ELR (cell line): ENCODE data around the gene EPG5.
A peak's percentile ranks its signal among the peaks of the same experiment; 100 is the strongest.
"Not testable (repeated sequence)": the region's sequence is repeated elsewhere in the genome, so short reads cannot be mapped to it uniquely, and the experiment has no call there.

ENCODE experiments used
- DNase-seq: peaks from one replicate; pipeline ENCODE4 v3.0.0-alpha.2; 2015; ENCODE audit warnings: low read depth

Gene EPG5

DNA sequence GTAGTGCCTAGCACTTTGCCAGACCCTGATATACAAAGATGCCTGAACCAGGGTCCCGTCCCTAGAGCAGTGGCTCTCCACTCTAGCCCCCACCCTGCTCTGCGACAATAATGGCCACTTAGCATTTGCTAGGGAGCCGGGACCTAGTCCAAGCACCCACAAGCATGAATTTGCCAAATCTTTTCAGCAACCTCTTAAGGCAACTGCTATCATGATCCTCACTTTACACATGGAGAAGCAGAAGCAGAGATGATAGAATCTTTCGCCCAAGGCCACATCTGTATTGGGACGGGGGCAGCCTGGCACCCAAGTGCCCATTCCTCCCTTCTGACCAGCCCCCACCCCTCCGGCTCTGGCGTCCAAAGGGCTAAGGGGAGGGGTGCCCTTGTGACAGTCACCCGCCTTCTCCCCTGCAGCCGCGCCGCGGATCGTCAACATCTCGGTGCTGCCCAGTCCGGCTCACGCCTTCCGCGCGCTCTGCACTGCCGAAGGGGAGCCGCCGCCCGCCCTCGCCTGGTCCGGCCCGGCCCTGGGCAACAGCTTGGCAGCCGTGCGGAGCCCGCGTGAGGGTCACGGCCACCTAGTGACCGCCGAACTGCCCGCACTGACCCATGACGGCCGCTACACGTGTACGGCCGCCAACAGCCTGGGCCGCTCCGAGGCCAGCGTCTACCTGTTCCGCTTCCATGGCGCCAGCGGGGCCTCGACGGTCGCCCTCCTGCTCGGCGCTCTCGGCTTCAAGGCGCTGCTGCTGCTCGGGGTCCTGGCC, 128.6 kb downstream of the EPG5 start:
- no peak for DNase-seq

DNA sequence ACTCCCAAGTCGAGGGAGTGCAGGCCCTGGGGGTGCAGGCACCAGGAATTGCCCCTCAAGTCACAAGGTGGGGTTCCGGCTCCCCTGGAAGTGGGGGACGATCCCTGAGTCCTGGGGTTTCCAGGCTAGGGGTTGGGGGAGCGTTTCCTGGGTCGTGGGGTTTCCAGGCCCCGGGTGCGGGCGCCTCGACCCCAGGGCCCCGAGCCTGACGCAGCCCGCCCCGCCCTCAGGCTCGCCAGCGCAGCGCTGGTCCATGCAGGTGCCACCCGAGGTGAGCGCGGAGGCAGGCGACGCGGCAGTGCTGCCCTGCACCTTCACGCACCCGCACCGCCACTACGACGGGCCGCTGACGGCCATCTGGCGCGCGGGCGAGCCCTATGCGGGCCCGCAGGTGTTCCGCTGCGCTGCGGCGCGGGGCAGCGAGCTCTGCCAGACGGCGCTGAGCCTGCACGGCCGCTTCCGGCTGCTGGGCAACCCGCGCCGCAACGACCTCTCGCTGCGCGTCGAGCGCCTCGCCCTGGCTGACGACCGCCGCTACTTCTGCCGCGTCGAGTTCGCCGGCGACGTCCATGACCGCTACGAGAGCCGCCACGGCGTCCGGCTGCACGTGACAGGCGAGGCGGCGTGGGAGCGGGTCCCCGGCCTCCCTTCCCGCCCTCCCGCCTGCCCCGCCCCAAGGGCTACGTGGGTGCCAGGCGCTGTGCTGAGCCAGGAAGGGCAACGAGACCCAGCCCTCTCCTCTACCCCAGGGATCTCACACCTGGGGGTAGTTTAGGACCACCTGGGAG, 129.7 kb downstream of the EPG5 start:
- no peak for DNase-seq

DNA sequence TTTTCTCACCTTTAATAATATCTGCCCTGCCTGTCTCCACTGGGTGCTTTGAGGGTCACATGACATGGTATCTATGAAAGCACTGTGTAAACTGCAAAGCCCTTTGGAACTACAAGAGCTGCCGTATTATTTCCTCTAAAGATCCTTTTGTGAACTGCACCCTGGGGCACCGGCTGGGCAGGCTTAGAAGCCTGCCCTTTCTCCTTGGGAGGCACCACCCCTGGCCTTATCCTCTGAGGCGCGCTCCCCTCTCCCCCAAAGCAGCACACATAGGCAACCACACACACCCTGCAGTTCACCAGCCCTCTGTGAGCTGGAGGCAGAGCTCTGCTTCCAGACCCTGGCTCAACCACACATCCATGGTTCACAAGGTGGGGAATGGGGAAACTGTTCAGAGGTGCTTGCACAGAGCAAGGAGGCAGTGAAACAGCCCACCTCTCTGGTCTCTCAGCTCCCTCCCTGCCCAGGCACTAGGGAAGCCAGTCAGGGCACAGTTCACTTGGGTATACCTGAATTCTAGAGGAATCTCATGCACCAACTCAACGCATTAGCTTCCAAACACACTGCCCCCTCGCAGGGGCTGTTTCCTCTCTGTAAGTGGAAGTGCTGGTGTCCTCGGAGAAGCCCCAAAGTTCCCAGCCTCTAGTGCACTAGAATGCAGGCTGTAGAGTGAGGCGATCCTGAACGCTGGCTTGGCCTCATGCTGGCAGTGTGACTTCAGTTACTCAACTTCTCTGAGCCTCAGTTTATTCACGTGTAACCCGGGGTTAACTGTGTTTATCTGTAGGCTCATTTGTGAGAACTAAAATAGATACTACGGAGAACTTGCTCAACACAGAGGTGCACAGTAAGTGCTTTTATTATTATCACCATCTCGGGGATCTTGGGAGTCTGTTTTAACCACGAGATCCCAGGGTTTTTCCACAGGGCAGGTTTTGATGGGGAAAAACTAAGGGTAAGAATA, 130.6 kb downstream of the EPG5 start:
- no peak for DNase-seq

DNA sequence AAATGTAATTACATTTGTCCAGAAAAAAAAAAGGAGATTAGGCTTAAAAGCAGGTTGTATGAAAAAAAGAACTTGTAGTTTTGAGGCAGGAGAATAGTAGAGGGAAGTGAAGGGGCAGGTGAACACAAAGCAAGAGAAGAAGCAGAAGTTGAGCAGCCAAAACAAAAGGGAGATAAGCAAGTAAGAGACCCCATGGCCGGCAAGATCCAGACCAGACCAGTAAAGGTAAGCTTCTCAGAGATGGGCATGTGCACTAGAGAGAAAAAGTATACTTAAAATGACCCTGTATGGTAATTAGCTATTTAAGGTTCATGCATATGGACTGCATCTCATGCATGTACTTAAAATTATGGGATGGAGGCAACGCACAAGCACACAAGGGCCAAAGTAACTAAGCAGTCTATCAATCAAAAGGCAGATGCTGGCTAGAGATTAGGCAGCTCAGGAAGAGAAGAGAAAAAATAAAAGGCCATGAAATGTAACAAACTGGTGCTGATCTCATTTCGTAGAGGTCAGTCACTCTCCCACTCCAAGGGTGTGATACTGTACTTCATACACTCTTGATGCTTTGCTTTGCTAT, 132.0 kb downstream of the EPG5 start:
- DNase-seq, result no peak

DNA sequence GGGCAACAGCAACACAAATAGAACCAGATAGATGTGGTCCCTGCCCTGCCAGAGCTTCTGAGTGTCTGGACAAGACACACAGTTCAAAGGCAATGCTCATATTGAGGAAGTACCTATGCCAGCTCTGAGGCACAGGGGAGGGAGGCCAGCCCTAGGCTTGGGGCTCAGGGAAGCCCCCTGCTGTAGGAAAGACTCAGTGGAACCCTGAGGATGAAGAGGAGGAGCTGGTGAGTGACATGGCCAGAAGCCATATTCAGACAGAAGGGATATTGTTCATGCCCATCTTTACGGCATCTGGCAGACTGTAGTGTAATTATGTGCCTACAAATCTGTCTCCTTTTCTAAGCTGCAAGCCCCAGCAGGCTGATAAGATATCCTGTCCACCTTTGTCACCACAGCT, 132.8 kb downstream of the EPG5 start:
- no peak for DNase-seq

DNA sequence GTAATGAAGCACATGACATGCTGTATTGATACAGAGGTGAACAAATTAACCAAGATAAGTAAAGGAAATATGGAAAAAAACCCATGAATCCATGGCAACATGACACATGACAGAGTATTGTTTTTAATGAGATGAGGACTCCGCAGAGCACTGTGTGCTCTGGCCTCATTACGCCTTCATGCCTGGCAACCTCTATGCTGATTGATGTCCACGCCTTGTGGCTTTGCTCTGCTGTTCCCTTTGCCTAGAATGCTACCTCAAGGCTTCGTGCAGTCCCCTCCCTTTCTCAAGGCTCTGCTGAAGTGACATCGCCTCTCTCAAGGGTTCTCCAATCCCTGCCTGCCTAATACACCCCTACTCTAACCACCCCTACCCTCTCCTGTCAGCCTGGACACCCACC, 133.3 kb downstream of the EPG5 start:
- no peak for DNase-seq

DNA sequence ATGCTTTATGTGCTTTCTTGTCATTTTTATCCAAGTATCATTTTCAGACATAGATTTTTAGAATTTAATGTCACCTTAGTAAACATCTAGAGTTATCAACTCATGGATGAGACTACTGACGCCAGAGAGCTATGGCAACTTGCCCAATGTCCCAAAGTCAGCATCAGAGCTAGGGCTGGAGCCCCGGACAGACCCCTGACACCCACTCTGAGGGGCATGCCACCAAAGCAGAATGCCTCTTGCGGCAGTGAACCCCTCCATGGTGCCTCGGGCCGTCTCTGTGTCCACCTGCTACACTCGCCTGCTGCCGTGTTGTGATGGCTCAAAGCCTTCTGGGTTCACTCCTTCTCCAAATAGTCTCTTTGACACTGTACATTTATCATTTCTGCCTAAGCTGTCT, 136.2 kb downstream of the EPG5 start:
- DNase-seq, result no peak

DNA sequence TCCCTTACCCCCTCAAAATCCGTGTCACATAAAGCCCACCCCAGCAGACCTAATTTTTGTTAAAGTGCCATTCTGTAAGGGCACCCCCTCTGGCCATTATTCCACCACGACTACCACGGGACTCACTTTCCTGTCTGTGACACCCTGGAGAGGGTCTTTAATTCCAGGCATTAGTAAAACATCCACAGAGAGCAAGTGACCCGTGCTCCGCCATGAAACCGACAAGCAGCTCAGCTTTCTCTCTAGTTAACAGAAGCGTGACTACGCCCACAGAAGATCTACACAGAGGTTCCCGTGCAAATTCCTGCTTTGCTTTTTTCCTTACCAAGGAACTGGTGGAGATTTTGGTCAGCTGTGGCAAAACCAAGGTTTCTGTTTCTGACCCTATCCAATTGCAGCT, 137.3 kb downstream of the EPG5 start:
- DNase-seq, result no peak

DNA sequence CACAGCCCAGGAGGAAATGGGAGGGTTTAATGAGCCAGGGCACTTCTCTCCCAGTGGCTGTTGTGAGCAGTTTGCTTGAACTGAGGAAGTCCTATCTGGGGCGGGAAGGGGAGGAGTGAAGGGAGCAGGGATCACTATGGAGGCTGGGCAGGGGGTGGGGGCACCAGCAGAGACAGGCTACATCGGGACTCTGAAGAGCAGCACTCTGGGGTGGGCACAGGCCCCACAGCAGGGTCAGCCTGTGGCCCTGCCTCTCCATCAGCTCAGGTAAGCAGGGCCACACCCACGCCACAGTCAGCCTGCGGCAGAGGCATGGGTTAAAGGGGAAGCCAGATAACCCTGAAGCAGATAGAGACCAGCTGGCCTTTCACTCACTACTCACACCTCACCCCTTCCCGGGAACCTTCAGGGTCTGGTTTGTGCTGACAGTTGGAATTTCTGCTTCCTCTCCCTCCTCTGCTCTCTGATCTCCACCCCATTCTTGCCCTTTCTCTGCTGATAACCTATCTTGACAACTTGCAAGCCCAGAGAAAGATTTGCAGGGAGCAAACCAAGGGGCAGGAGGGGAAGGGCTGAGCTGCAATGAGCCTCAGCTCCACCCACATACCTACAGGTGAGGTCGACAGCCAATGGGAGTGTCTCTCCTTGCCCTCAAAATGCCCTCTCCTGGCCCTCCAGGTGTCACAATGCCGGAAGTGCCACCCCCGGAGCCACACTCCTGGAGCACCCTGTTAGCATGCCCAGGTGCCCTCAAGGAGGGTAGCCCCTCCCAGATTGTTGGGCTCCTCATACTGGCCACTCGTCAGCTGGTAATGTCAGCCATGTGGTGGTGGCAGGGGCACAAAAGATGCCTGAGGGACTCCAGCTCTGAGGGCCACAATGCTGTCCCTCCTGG, 138.0 kb downstream of the EPG5 start:
- no peak for DNase-seq

DNA sequence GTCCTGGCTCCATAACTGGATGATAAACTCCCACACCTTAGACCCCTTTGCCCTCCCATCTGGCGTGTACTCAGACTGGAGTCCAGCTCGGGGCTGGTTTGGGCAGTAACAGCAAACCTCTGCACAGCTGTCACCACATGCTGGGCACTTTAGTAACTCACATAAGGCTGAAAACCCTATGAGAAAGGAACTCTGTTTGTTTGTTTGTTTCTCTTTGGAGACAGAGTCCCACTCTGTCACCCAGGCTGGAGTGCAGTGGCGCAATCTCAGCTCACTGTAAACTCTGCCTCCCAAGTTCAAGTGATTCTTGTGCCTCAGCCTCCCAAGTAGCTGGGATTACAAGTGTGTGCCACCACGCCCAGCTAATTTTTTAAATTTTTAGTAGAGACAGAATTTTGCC, 140.4 kb downstream of the EPG5 start:
- DNase-seq, result not testable (repeated sequence)

DNA sequence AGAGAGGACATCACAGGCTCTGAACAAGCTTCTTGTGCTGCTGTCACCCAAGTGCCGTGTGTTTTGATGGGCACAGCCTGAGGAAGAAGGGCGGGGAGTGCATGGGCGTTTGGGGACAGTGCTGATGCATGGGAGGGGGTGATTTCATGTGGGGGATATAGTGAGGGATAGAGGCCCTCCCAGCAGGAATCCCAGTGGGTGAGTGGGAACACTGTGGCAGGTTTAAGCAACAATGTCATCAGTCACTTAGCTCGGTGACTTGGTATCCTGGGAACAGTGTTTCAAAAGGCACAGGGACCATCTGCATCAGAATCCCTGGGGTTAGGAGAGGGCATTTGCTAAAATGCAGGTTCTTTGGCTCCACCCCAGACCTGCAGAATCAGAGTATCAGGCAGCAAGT, 141.0 kb downstream of the EPG5 start:
- no peak for DNase-seq

DNA sequence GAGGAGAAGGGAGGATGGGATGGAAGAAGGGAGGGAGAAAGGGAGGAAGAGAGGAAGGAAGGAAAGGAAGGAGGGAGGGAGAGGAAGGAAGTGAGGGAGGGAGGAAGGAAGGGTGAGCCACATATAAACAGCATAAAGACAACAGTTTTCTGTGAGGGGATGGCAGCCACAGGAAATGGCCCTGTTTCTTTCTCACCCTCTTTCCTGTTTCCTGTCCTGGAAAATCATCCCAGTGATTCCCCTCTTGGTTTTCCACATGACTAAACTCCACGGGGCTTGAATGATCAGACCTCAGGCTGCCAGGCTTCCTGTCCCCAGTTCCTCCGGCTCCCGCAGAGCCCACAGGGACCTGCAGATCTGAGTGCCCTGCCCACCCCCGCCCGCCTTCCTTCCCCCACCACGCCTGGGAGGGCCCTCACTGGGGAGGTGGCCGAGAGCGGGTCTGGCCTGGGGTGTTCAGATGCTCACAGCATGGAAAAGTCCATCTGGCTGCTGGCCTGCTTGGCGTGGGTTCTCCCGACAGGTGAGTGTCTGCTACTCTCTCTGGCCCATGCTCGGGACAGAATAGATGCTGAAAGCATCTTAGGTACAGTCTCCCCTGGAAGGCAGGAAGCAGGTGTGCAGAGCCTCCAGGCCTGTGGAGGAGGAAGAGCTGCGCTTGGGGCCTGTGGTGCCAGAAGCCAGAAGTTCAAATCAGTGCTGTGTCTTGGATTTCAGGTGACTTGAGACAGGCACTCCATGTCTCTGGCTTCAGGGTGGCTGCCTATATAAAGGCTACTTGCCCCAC, 141.7 kb downstream of the EPG5 start, which contains the start of gene SIGLEC15:
Gene SIGLEC15 (plus strand): TSS at position 418 of the 787 bp plus-strand sequence. CDS start 54 bp downstream, at position 472.
- DNase-seq, result peak; percentile 46

DNA sequence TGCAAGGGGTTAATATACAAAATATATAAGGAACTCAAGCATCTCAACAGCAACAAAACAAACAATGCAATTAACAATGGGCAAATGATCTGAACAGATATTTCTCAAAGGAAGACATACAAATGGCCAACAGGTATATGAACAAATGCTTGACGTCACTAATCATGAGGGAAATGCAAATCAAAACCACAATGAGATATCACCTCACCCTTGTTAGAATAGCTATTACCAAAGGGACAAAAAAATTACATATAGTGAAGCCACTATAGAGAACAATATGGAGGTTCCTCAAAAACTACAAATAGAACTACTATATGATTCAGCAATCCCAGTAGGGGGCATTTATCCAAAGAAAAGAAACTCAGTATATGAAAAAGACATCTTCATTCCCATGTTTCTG, 145.4 kb downstream of the EPG5 start:
- no peak for DNase-seq

DNA sequence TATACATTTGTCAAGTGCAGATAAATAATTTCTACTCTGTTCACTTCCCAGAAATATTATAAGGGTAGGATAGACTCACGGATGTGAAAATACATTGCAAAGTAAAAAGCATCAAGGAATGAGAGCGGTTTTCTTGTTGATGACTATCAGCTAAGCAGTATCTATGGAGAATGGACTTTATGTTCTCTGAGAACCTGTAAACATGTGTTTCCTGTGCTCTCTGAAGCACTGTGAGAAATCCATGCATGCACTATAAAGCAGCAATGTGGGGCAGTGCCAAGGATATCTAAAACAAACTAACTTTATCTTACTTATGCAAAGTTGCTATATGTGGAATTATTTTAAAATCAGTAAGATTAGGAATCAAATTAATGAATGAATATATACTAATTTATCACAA, 146.1 kb downstream of the EPG5 start:
- DNase-seq, result no peak

DNA sequence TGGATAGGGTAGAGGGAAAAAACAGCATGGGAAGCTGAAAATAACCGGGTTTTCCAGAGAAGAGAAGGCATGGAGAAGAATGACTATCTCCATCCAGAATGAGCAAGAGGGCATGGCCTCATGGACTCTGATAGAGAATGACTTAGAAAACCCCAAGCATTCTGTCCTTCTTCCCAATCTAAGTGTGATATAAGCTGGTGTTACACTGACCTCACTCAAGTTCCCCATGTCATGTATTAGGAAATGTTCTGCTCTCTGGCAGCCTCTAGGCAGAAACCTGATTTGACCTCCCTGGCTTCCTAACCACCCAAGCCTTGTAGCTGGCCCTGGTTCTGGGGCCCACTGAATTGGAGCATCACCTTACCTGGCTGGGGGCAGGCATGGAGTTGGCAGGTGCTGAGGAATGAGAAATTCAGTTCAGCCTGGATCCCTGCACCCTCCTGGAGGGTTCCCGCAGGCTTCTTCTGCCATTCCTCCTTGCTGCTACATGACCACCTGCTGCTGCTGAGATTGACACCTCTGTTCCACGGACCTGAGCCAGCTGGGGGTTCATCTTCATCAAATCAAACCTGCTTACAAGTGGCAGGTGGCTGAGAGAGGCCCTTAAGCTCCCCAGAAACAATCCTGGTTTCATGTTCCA, 146.9 kb downstream of the EPG5 start:
- DNase-seq, result no peak

DNA sequence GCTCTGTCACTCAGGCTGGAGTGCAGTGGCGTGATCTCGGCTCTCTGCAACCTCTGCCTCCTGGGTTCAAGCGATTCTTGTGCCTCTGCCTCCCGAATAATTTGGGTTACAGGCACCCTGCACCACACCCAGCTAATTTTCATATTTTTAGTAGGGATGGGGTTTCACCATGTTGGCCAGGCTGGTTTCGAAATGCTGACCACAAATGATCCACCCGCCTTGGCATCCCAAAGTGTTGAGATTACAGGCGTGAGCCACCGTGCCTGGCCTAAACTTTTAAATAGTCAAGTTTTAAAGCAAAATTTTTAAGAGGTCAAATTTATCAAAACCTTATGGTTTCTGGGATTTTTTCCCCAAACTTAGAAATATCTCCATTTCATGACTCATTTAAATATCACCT, 148.4 kb downstream of the EPG5 start:
- DNase-seq, result not testable (repeated sequence)

DNA sequence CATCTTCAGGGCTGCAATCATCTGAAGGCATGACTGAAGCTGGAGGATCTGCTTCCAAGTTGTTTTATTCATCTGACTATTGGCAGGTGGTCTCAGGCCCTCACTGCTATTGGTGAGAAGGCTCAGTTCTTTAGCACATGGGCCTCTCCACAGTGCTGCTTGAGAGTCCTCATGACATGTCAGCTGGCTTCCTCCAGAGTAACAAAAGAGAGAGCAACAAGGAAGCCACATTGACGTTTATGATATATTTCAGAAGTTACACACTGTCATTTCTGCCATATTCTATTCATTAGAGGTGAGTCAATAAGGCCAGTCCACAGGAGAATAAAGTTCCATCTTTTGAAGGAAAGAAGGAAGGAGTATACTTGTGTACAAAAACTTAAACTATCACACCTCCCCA, 149.6 kb downstream of the EPG5 start:
- no peak for DNase-seq

DNA sequence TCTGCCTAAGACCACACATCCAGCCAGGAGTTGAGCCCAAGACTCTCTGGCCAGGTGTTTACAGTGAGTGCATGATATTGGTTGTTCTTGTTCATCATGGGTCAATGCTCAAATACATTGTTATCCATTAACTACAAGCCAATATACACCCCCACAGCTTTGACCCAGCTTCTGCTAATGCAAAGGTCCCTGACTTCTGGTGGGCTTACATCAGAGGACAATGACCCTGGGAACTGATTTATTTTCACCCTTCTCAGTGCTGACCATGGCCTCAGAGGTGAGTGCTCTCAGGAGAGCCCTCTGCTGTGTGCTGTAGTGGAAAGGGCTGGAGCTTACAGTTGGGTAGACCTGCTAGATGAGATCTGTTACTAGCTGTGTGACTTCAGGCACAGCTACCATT, 152.4 kb downstream of the EPG5 start:
- not testable (repeated sequence) for DNase-seq

DNA sequence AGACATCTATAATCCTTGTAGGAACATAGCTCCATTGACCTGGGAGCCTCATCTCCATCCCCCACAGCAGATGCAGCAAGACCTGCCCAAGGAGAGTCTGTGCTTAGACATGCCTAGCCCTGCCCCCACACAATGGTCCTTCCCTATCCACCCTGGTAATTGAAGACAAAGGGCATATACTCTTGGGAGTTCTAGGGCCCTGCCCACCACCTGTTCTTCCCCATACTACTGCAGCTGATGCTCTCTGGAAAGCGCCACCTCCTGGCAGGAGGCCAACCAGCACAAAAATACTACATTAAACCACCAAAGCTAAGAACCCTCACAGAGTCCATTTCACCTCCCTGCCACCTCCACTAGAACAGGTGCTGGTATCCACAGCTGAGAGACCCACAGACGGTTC, 160.0 kb downstream of the EPG5 start:
- not testable (repeated sequence) for DNase-seq

DNA sequence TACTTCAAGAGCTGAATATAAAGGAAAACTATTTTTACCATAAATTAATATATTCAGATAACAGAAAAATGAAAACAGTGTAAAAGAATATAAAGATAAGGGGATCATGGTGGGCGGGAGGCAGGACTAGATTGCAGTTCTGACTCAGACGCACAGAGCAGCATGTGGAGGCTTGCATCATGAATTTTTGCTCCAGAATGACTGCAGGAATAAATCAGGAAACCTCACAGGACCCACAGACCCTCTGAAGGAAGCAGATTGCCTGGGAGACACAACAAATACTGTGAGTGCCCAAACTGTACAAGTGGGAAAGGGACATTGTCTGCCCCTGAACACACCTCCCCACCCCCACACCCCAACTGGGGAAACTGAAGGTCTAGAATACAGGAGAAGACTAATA, 160.9 kb downstream of the EPG5 start:
- peak; percentile 61 for DNase-seq
